NCI-H748 treated with DMSO at 0.1 percent for 48 hours (cell line): ENCODE measurements around the gene TTLL7.

Experiments
- DNase-seq: peaks from one replicate; lab custom pipeline; 2025; lab: John Stamatoyannopoulos, UW

TTLL7 gene

GRCh38 chr1:83819436-83819835 is 179.5 kb downstream of the TTLL7 start:
- no peak for DNase-seq

DNA sequence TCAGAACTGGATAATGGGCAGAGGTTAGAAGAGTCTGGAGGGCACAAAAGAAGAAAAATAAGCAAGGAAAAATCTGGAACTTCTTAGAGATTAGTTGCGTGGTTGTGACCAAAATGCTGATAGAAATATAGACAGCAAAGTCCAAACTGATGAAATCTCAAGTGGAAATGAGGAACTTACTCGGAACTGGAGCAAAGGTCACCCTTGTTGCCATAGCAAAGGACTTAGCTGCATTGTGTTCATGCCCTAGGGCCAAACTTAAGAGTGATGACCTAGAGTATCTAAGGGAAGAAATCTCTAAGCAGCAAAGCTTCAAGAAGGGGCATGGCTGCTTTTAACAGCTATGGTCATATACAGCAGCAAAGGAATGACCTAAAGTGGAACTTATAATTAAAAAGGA is 180.0 kb downstream of the TTLL7 start:
- DNase-seq, result no peak

GRCh38 chr1:83816836-83817235 is 182.1 kb downstream of the TTLL7 start:
- DNase-seq, result no peak

- no peak for DNase-seq
Observed at GRCh38 chr1:83815330-83815729, 183.6 kb downstream of the TTLL7 start.
